HG03520 (cell line): ENCODE data around the gene ACTR2.
"Not testable (repeated sequence)": the region's sequence is repeated elsewhere in the genome, so short reads cannot be mapped to it uniquely, and the experiment has no call there.

ENCODE experiments used
- ATAC-seq: cut with Tn5 transposase; IDR thresholded peaks from one replicate; pipeline ENCODE4 v1.9.1; 2021; ENCODE audit warnings: mild to moderate bottlenecking, moderate library complexity; ENCODE audit not compliant: unreplicated experiment

ACTR2 gene

DNA sequence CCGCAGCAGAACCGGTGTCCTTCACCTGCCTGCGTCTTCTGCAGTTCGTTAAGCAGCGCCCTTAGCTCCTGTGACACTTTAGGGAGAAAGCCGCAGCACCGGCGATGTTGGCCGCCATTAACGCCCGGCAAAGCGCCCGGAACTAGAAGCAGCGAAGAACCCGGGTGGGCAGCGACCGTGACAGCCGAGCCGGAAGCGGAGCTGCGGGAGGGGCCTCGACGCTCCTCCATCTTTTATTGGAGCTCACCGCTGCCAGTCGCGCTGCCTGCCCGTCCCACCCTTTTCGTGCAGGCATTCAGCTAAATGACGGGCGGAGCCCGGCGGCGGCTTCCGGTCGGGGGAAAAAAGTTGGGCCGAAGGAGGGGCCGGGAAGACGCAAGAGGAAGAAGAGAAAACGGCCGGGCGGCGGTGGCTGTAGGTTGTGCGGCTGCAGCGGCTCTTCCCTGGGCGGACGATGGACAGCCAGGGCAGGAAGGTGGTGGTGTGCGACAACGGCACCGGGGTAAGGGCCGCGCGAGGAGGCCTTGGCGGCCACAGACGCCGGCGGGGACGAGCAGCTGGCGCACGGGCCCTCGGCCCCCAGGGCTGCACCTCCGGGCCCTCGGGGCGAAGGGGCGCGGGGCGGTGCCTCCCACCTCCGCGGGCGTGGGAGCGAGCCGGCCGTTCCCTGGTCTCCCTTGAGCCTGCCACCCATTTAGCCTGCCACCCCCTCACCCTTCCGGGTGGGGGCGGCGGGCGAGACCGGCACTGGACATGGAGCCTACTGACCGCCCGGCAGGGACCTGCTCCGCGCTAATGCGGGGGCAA lies at the start of gene ACTR2:
Gene ACTR2, plus strand, starts transcription at position 376 of the 807 bp plus-strand sequence. Its CDS starts 79 bp downstream, at position 455.
- ATAC-seq, result peak; percentile 80

DNA sequence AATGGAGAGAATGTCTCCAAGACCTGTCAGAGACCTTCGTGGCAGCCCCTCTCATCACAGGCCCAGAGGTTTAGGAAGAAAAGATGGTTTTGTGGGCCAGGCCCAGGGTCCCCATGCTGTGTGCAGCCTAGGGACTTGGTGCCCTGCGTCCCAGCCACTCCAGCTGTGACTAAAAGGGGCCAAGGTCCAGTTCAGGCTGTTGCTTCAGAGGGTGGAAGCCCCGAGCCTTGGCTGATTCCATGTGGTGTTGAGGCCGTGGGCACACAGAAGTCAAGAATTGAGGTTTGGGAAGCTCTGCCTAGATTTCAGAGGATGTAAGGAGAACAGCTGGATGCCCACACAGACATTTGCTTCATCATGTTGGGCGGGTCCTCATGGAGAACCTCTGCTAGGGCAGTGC lies 45.1 kb upstream of the ACTR2 start:
- ATAC-seq, result no peak

DNA sequence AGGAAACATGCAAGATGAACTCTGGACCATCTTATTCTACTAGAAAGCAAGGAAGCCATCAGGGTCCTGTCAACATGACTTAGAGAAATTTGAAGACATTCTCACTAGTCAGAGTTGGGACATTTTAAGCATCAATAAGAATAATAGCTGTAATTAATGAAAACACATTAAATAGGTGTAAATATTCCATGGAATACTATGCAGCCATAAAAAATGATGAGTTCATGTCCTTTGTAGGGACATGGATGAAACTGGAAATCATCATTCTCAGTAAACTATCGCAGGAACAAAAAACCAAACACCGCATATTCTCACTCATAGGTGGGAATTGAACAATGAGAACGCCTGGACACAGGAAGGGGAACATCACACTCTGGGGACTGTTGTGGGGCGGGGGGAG lies 44.2 kb upstream of the ACTR2 start:
- not testable (repeated sequence) for ATAC-seq

DNA sequence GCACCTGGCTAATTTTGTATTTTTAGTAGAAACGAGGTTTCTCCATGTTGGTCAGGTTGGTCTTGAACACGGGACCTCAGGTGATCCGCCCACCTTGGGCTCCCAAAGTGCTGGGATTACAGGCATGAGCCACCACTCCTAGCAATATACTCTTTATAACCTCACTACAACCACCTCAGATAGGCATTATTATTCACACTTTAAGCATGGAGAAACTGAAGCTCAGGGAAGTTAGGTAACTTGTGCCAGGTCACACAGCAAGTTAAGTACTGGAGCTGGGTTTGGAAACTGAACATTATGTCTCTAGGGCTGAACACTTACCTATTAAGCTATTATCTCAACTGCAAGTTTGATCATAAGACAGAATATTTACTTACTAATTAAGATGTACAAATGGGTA lies 42.6 kb upstream of the ACTR2 start:
- ATAC-seq, result no peak

DNA sequence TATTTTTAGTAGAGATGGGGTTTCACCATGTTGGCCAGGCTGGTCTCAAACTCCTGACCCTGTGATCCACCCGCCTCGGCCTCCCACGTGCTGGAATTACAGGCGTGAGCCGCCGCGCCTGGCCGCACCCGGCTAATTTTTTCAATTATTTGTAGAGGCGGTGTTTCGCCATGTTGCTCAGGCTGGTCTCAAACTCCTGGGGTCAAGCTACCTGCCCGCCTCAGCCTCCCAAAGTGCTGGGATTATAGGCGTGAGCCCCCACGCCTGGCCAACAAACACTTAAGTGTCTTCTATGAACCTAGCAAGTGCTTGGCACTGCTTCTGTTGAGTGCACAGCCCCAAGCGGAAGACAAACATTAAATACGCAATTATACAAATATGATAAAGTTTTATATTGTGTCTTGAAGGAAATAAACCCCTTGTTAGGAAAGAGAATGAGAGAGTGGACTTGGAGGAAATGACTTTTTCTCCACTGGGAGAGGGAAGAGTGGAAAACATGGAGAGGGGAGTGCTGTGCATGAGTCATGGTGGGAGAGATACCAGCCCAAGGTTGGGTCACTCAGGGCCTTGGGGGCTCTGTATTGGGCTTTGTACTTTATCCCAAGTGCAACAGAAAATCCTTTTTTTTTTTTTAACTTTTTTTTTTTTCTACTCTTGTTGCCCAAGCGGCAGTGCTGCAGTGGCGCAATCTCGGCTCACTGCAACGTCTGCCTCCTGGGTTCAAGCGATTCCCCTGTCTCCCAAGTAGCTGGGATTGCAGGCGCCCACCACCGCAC lies 41.4 kb upstream of the ACTR2 start:
- no peak for ATAC-seq

DNA sequence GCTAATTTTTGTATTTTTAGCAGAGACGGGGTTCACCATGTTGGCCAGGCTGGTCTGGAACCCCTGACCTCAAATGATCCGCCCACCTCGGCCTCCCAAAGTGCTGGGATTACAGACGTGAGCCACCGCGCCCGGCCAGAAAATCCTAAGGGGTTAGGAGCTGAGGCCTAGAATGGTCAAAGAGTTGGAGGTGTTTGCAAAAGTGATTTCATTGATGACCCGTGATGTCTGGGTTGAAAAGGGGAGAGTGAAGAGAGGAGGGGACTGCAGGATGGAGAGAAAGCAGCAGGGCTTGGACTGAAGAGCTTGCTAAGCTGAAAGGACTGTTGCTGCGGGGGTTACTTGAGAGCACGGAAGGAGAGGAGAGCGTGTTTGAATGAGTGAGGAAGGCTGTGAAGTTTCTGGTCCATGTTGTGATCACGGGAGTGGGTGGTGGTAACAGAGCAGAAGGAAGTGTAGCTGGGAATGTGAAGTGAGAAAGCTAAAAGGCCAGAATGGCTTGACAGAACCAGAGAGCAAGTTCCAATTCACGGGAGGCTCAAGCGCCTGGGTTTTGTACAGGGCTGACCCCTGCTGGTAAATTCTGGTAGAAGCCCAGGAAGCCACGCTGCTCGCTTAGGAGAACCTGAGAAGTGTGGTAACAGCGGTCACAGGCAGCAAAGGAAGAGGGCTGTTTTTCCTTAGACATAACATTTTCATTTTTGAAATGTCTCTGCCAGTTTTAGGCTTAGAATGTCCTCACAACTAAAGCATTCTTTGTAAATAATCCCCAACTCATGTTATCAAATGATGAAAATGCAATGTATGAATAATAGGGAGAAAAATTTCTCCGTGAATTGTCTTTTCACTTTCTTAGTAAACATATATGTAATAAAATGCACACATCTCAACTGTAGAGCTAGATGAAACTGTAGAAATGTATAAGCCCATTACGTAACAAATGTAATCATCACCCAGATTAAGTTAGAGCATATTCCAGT lies 40.5 kb upstream of the ACTR2 start:
- ATAC-seq, result no peak

DNA sequence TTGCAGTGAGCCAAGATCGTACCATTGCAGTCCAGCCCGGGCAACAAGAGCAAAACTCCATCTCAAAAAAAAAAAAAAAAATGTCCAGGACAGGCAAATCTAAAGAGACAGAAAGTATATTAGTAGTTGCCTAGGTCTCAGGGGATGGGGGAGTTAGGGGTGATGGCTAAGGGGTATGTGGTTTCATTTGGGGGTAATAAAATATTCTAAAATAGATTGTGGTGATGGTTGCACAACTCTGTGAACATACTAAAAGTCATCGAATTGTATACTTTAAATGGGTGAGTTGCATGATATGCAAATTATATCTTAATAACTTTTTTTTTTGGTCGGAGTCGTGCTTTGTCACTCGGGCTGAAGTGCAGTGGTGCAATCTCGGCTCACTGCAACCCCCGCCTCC lies 34.2 kb upstream of the ACTR2 start:
- ATAC-seq, result no peak

DNA sequence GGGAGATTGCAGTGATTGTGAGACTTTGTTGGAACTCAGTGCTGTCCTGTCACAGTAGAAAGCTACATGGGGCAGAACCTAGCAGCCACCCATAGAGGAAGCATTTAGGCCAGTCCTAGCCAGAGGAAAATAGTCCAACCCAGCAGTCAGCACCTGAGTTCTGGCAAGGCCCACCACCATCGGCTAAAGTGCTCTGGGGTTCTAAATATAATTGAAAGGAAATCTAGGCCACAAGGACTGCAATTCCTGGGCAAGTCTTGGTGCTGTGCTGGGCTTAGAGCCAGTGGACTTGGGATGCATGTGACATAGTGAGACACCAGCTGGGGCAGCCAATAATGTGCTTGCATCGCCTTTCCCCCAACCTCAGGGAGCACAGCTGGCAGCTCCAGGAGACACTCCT lies 28.9 kb upstream of the ACTR2 start:
- no peak for ATAC-seq

DNA sequence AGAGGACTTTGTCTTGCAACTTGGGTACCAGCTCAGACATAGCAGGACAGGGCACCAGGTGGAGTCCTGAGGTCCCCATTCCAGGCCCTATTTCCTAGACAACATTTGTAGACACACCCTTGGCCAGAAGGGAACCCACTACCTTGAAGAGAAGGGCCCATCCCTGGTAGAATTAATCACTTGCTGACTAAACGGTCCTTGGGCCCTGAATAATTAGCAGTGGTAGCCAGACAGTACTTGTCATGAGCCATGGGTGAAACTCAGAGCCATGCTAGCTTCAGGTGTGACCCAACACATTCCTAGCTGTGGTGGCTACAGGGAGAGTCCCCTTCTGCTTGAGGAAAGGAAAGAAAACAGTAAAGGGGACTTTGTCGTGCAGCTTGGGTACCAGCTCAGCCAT lies 28.5 kb upstream of the ACTR2 start:
- ATAC-seq, result no peak

DNA sequence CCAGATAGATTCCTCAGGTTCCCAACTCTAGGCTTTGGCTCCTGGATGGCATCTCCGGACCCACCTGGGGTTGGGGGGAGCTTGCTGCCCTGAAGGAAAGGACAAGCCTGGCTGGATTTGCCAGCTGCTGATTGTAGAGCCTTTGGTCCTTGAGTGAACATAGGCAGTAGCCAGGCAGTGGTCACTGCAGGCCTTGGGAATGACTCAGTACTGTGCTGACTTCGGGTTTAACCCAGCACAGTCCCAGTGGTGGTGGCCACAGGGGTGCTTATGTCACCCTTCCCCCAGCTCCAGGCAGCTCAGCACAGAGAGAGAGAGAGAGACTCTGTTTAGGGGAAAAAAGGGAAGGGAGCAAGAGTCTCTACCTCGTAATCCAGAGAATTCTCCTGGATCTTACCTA lies 27.7 kb upstream of the ACTR2 start:
- ATAC-seq, result no peak

DNA sequence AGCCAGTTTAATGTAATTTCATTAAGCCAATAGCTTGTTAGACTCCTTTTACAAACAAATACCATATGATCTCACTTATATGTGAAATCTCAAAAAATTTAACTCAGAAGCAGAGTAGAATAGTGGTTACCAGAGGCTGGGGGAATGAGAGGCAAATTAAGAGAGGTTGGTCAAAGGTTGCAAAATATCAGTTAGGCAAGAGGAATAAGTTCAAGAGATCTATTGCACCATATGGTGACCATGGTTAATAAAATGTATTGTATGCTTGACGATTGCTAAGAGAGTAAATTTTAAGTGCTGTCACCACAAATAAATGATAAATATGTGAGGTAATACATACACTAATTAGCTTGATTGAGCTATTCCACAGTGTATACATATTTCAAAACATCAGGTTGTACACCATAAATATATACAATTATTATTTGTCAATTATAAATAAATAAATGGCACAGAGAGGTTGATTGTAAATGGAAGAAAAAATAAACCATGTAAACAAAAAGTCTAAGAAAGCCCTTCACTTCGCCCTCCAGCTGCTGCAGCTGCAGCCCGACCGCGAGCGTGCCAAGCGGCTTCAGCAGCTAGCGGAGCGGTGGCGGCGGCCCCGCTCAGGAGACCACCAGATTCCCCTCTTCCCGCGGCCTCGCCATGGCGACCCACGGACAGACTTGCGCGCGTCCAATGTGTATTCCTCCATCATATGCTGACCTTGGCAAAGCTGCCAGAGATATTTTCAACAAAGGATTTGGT lies 23.0 kb upstream of the ACTR2 start:
- no peak for ATAC-seq

DNA sequence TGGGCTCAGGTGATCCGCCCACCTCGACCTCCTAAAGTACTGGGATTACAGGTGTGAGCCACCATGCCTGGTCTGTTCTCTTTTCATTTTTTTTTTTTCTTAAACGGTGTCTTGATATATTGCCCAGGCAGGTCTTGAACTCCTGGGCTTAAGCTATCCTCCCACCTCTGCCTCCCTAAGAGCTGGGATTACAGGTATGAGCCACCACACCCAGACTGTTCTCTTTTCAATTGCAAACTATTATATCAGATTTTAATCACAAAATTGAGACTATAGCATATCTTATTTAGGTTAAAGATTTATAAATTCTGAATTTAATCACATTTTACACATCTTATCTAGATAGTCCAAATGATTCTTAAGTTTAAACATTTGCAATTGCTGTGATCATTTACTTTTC lies 15.5 kb upstream of the ACTR2 start:
- ATAC-seq, result no peak

DNA sequence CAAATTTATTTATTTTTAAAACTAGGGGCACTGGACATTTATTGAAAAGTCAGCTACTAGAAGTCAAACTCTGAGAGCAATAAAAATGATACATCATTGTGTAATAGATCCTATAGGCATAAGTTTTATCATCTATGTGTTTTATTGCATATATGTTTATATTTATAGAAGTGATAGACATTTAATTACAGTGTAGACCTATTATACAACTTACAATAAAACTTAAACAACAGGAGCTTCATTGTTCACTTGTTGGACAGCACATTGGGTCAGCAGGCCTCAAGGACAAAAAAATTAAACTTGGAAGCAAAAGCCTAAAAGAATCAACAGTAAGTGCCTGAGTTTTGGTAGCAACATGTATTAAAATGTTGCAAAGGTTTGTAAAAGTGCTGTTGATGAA lies 15.0 kb upstream of the ACTR2 start:
- no peak for ATAC-seq

DNA sequence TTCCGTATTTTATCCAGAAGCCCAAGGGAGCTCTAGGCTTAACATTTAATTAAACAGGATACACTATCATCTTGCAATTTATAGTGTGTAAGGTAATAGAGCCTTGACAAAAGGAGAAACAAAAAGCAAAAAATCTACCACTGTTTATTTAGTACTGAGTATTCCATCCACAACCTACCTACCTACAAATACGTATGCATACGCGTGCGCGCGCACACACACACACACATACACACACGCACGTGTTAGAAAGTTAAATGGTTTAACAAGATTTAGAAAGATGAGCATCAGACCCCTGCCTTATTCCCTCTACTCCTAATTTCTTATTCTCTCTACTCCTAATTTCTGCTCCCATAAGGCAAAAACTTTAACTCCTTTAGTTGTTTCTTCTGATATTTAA lies 14.6 kb upstream of the ACTR2 start:
- ATAC-seq, result no peak

DNA sequence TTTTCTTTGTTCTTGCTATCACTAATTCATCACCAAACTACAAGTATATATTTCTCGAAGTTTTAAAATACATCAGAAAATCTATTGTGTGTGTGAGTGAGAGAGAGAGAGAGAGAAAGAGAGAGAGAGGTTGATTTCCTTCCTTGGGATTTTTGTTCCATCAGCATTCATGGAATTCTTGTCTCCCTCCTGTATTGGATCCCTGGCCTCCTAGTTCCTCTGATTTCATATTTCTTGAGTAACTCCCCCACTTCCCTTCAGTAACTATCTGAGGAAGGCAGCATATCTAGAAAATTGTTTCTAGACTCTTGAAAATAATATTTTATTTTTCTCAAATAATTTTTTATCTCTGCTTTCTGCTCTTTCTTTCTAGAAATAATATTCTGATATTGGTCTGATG lies 13.3 kb upstream of the ACTR2 start:
- no peak for ATAC-seq

DNA sequence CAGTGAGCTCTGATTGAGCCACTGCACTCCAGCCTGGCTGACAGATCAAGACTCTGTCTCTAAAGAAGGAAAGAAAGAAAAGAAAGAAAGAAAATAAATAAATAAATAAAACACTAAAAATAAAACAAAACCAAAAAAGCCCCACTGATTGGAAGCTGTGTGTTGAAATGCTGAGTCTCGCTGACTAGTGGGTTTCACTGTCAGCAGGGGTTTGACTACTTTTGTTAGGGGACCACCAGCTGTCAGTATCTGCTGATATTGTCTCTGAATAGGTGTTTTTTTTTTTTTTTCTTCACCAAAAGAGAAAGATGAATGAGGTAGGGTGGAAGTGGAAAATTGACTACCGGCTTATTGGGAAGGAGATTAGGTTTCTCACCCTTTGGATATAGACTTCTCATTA lies 12.8 kb upstream of the ACTR2 start:
- no peak for ATAC-seq

DNA sequence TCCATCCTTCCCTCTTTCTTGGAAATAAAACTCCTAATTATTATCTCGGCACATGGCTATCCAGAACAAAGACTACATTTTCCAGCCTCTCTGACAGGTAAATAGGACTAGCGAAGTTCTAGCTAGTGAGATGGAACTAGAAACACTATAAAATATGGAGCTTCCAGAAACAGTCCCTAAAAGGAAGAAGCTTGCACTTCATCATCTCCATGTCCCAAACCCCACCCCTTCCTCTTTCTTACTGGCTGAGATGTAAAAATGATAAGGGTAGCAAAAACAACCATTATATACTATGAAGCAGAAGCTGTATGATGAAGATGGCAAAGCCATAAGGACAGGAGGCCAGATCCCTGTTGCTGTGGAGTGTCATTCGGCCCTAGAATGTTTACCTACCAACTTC lies 11.7 kb upstream of the ACTR2 start:
- ATAC-seq, result no peak

DNA sequence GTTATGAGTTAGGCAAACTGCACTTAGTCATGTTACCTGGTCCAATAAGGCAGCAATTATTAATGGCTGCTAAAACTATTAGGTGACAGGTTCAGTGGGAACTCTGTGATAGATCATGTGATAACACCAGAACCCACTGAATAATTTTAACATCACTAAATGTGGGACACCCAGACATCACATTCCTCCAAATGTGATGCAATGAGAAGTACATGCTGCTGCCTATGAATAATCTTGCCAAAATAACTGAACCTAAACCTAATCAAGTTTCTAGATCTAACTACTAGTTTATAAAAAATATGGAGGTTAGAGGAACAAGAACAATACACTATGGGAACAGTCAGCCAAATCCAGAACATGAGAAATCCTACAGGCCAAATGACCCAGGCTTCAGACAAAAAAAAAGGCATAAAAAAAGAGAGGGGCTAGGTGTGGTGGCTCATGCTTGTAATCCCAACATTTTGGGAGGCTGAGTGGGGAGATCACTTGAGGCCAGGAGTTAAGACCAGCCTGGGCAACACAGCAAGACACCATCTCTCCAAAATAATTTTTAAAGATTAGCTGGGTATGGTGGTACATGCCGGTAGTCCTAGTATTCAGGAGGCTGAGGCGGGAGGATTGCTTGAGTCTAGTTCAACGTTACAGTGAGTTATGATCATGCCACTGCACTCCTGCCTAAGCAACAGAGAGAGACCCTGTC lies 7.0 kb upstream of the ACTR2 start:
- no peak for ATAC-seq

DNA sequence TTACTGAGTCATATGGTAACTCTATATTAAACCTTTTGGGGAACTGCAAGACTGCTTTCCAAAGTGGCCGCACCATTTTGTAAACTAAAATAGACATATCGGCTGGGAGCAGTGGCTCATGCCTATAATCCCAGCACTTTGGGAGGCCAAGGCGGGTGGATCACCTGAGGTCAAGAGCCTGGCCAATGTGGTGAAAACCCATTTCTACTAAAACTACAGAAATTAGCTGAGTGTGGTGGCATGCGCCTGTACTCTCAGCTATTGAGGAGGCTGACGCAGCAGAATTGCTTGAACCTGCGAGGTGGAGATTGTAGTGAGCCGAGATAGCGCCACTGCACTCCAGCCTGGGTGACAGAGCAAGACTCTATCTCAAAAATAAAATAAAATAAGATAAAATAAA lies 6.4 kb upstream of the ACTR2 start:
- ATAC-seq, result not testable (repeated sequence)

DNA sequence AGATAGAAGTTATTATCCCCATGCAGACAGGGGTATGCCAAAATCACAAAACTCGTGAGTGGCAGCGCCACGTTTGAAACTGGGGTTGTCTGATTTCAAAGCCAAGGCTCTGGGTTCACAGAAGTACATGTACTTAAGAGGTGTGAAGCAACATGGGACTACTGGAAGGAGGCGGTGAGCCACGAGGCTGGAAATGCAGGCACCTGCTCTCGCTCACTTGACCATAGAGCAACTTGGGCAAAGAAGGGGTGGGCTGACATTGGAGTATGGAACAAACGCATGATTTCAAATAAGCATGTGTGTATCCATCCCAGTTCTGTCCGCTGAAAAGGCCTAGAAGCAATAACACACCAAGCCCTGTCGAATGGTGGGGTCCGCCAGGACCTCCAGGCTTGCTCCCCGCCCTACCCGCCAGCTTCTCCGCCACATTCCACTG lies 593 bp upstream of the ACTR2 start:
- peak; percentile 7 for ATAC-seq
